Measurements from ENCODE around the gene SP140.
"Not testable (repeated sequence)": the region's sequence is repeated elsewhere in the genome, so short reads cannot be mapped to it uniquely, and the experiment has no call there.

The SP140 gene

GRCh38 chr2:230327418-230328154 is 102.0 kb downstream of the SP140 start:
- DNase-seq = no peak

GRCh38 chr2:230328155-230328458 is 102.6 kb downstream of the SP140 start:
- no peak for DNase-seq

- DNase-seq = no peak
Observed at GRCh38 chr2:230329946-230330605, 104.5 kb downstream of the SP140 start.

DNA sequence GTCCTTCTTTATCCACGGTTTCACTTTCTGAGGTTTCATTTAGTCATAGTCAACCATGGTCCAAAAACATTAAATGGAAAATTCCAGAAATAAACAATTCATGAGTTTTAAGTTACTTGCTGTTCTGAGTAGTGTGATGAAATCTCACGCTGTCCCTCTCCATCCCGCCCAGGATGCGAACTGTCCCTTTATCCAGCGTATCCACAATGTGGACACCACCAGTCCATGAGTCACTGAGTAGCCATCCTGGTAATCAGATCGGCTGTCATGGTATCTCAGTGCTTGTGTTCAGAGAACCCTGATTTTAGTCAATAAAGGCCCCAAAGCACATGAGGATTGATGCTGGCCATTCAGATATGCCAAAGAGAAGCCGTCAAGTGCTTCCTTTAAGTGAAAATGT is 105.2 kb downstream of the SP140 start:
- DNase-seq = no peak

DNA sequence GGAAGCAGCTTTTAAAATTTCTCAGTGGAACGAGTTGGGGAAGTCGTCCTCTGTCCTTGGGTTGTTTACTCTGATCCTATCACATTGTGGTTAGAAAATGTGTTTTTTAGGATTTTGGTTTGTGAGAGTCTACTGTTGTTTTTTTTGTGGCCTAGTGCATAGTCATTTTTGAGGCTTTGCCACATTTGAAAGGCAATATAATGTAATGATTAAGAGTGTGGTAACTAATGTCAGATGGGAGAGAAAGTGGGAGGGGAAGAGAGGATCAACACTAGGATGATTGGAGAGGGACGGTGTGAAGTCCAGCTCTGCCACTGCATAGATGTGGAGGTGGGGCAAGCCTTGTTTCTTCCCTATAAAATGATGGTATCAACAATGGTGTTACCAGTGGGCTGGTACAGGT is 109.9 kb downstream of the SP140 start:
- DNase-seq = no peak

- no peak for DNase-seq
Observed at GRCh38 chr2:230335864-230336506, 110.4 kb downstream of the SP140 start.

DNA sequence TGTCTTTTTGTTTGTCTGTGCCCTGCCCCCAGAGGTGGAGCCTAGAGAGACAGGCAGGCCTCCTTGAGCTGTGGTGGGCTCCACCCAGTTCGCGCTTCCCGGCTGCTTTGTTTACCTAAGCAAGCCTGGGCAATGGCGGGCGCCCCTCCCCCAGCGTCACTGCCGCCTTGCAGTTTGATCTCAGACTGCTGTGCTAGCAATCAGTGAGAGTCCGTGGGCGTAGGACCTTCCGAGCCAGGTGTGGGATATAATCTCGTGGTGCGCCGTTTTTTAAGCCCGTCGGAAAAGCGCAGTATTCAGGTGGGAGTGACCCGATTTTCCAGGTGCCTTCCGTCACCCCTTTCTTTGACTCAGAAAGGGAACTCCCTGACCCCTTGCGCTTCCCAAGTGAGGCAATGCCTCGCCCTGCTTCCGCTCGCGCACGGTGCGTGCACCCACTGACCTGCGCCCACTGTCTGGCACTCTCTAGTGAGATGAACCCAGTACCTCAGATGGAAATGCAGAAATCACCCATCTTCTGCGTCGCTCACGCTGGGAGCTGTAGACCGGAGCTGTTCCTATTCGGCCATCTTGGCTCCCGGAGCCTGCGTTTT is 116.5 kb downstream of the SP140 start:
- not testable (repeated sequence) for DNase-seq

- not testable (repeated sequence) for DNase-seq
Observed at GRCh38 chr2:230343041-230343624, 117.6 kb downstream of the SP140 start.

GRCh38 chr2:230343747-230344146 is 118.2 kb downstream of the SP140 start:
- no peak for DNase-seq

GRCh38 chr2:230346465-230346864 is 120.9 kb downstream of the SP140 start:
- DNase-seq = no peak

DNA sequence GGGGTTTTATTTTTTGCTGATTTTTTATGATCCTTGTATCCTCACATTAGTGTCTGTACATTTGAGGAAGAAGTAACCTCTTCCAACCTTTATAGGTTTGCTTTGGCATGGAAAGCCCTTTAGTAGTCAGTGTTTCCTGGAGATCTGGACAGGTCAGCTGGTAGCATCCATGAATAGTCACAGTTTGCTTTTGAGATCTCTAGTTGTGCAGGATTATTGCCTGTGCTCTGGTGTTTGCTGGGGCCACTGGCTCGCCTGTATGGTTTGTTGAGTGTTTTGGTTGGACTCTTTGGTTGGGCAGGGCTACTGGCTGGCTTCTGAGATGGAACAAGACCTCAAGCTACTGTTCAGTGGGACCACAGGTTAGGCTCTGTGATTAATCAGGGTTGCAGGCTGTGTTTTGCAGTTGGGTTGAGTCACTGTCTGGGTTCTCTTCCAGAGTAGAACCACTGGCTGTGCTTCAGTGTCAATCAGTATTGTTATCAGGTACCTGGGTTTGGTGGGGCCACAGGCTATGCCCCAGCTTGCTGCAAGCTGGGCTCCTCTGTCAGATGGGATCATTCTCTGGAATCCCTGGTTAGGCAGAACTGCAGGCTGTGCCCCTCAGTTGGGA is 121.5 kb downstream of the SP140 start:
- no peak for DNase-seq

- DNase-seq = no peak
Observed at GRCh38 chr2:230347659-230348305, 122.2 kb downstream of the SP140 start.

DNA sequence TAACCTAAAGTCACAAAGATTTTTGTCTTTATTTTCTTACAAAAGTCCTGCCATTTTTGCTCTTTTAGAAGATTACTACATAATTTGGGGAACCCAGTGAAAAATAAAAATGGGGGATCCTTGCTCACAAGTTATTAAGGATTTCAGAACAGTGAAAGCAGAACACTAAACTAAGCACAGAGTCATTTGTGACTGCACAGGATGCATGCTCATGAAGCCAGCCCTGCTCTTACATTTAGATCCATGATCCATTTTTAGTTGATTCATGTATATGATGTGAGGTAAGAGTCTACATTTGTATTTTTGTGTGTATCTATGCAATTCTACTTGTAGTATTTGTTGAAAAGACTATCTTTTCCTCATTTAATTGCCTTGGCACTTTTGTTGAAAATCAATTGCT is 123.3 kb downstream of the SP140 start:
- no peak for DNase-seq

DNA sequence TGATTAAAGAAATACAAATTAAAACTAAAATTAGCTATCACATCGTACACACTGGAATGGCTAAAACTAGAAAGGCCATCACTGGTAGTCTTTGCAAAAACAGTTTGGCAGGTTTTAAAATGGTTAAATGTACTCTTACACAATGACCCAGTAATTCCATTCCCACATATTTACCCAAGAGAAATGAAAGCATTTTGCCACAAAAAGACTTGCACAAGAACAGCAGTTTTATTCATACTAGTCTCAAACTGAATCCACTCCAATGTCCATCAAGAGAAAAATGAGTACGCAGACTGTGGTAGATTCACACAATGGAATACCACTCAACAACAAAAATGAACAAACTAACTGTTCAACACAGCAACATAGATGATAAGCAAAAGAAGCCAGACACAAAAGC is 130.5 kb downstream of the SP140 start:
- no peak for DNase-seq

- DNase-seq = no peak
Observed at GRCh38 chr2:230358305-230358704, 132.8 kb downstream of the SP140 start.

DNA sequence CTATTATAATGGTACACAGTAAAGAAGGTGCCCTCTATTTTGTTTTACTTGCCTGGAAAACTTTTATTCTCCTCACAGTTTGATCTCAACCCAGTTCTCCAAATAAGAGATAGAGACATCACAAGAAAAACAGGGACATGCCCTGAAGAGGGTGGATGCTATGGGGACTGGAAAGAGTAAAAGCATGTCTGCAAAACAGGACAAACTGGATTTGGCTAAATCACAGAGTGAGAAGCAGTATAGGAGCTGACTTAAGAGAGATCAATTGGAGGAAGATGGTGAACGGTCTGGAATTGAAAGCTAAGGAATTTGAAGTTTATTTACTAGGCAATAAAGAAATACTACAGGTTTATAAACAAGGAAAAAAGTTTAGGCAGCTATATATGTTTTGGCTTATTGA is 134.5 kb downstream of the SP140 start:
- no peak for DNase-seq

DNA sequence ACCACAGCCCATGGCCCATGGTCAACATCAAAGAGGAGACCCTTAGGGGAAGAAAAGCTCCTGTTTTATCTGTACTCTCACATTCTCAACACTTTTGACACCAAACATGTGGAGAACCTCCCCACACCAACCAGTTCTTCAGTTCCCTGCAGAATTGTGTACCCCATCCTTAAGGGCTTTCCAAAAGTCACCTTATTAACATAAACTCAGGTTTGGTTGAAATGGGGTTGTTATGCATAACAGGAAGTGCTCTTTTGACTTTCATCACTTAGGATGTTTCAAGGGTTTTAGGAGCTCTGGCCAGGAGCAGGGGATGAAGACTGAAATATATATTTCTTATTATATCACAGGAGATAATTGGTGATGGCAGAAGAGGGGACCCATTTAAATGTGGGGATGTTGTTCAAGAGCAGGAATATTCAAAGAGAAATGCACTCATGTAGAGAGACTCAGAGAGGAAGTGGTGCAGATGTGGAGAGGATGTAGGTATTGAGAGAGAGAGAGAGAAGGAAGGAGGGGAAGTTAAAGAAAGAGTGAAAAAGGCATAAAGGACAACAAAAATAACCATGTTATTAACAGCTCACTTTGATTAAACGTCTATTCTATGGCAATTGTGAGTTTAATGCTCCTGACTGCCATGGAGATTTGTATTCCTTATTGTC is 136.6 kb downstream of the SP140 start:
- no peak for DNase-seq
